ENCODE results near the gene AVPR1B.

Gene AVPR1B

GRCh38 chr1:206079135-206079534 lies 38.1 kb downstream of the AVPR1B start:
- no peak overlapping the region for H3K27ac ChIP-seq
- no peak for TF ChIP-seq CTCF (IDR thresholded peaks at IDR 0.05; ENCODE audit: low read depth, low read length, missing control alignments)

DNA sequence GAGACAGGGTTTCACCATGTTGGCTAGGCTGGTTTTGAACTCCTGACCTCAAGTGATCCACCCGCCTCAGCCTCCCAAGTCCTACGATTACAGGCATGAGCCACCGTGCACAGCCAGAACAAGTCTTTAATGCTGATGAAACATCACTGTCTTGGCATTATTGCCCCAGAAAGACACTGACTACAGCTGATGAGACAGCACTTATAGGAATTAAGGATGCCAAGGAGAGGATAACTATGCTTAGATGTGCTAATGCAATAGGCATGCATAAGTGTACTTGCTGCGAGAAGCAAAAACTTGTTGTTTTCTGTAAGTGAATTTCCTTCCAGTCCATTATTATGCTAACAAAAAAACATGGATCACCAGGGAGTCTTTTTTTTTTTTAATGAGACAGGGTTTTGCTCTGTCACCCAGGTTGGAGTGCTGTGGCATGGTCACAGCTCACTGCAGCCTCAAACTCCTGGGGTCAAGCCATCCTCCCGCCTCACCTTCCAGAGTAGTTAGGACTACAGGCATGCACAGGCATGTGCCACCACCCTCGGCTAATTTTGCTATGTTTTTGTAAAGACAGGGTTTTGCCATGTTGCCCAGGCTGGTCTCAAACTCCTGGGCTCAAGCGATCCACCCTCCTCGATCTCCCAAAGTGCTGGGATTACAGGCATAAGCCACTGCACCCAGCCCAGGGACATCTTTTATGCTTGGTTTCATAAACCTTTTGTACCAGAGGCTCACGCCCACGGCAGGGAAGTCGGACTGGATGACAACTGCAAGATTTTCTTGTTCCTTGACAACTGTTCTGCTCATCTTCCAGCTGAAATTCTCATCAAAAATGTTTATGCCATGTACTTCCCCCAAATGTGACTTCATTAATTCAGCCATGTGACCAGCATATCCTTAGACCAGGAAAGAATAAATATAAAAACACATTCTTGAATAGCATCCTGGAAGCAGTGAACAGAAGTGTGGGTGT lies 41.1 kb downstream of the AVPR1B start:
- no peak overlapping the region for H3K4me3 ChIP-seq (ENCODE audit: low read depth, low read length)
- H3K27ac ChIP-seq = no peak overlapping the region
- no peak for DNase-seq
- TF ChIP-seq CTCF (IDR thresholded peaks at IDR 0.05; ENCODE audit: low read depth, low read length, missing control alignments) = no peak
- in situ Hi-C loops (cut with HindIII; ENCODE audit: low pct_ligation_motif_present, low sequenced_read_pairs) = no loop called here
- H3K36me3 ChIP-seq (replicated peaks) = no peaks in the 10 kb centered on the region
- H3K27me3 ChIP-seq (replicated peaks) = no peaks in the 10 kb centered on the region

More at GRCh38 chr1:206079135-206079534, 38.1 kb downstream of the AVPR1B start:
- Histone ChIP-seq H3K4me3 (ENCODE audit: low read depth, low read length) (no peak overlapping the region), H3K27me3 (replicated peaks) (peaks cover 3% of the 10 kb centered on the region), H3K36me3 (replicated peaks) (no peaks in the 10 kb centered on the region)
- DNase-seq = no peak
- in situ Hi-C loops (cut with HindIII; ENCODE audit: low pct_ligation_motif_present, low sequenced_read_pairs) = no loop called here

DNA sequence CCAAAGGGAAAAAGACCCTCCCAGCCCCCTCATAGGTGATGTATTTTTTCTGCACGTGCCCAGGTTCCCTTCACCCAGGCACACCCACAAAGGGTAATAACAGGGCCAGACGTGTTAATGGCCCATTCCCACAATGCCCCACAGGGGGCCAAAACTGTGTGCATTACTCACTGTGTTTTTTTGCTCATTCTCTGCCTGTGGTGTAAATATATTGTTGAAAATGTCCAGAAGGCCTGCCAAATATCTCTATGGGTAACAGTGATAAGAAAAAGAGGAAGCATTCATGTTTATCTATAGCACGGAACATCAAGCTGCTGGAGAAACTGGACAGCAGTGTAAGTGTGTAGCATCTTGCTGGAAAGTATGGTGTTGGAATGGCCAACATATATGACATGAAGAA lies 42.3 kb downstream of the AVPR1B start:
- H3K36me3 ChIP-seq (replicated peaks) = no peaks in the 10 kb centered on the region
- no peak for DNase-seq
- in situ Hi-C loops (cut with HindIII; ENCODE audit: low pct_ligation_motif_present, low sequenced_read_pairs) = no loop called here
- peak; percentile 23 for TF ChIP-seq CTCF (IDR thresholded peaks at IDR 0.05; ENCODE audit: low read depth, low read length, missing control alignments)
- H3K4me3 ChIP-seq (ENCODE audit: low read depth, low read length) = no peak overlapping the region
- no peaks in the 10 kb centered on the region for H3K27me3 ChIP-seq (replicated peaks)
- H3K27ac ChIP-seq = no peak overlapping the region

- in situ Hi-C loops (cut with HindIII; ENCODE audit: low pct_ligation_motif_present, low sequenced_read_pairs) = no loop called here
- H3K4me3 ChIP-seq (ENCODE audit: low read depth, low read length) = no peak overlapping the region
- H3K27me3 ChIP-seq (replicated peaks) = peaks cover 12% of the 10 kb centered on the region
- H3K27ac ChIP-seq = no peak overlapping the region
- H3K36me3 ChIP-seq (replicated peaks) = no peaks in the 10 kb centered on the region
- no peak for TF ChIP-seq CTCF (IDR thresholded peaks at IDR 0.05; ENCODE audit: low read depth, low read length, missing control alignments)
- no peak for DNase-seq
These were observed 46.4 kb downstream of the AVPR1B start for GRCh38 chr1:206070627-206071304.

GRCh38 chr1:206068314-206068713 lies 48.9 kb downstream of the AVPR1B start:
- H3K4me3 ChIP-seq (ENCODE audit: low read depth, low read length) = no peak overlapping the region
- H3K36me3 ChIP-seq (replicated peaks) = no peaks in the 10 kb centered on the region
- in situ Hi-C loops (cut with HindIII; ENCODE audit: low pct_ligation_motif_present, low sequenced_read_pairs) = no loop called here
- H3K27me3 ChIP-seq (replicated peaks) = peaks cover 12% of the 10 kb centered on the region
- no peak overlapping the region for H3K27ac ChIP-seq
- DNase-seq = no peak
- no peak for TF ChIP-seq CTCF (IDR thresholded peaks at IDR 0.05; ENCODE audit: low read depth, low read length, missing control alignments)

All from brain microvascular endothelial cell (primary cell).